NCI-H748 (cell line): ENCODE data around the gene TIGAR.

ENCODE experiments used
- DNase-seq: peaks from one replicate; lab custom pipeline; 2025; ENCODE audit not compliant: unreplicated experiment; lab: John Stamatoyannopoulos, UW

TIGAR gene

DNA sequence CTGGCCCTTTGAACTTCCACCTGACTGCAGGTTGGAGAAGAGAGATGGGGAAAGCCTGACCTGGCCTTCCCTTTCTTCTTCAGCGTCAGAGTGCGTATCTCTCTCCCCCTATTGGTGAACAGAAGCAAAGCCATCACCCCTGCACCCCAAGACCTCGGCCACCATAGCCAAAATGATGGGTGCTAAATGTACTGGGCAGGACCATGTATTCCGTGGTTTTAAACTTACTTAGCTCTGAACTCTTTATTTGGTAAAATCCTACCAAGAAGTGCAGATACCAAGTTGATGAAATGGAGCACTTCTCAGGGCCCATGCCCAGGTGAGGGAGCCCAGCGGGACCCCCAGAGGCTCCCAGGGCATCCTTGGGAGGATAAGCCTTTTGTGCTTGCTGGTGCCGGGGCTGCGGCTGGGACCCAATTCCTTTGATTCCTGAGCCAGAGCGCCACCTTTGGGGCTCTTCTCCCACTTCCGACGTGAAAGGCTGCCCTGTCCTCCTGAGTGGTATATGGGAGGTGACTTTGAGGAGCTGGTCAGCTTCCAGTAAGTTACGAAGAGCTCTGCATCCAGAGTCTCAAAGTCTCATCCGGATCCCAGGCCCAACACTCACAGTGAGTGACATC is 38.0 kb upstream of the TIGAR start:
- no peak for DNase-seq

DNA sequence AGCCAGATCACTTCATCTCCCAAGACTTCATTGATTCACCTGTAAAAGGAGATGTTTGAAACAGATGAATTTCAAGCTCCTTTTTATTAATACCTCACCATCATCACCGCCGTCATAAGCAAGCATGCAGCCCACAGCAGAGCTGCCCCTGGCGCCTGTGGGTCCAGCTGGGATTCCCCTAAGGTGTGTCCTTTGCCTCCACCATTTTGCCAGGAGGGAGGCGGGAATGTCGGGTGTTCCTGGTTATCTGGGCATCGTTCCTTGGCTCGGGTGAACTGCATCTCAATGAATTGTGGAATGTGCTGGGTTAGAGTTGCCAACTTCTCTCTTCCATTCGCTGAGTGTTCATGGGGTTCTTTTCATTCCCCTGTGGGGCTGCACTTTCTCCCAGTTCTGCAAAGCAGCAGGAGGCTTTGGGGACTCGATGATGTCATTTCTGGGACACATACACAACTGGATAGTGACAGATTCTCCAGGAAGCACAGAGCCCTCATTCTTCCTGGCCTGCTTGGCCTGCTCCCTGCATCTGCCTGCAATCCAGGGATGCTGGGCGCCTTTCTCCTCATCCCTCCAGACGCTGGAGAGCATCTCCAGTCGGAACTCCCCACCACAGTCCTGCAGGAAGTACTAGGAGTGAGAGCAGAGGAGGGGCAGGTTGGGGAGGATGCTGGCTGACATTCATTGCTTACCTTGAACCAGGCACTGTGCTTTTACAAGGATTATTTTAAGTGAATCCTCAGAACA is 37.3 kb upstream of the TIGAR start:
- DNase-seq: no peak

DNA sequence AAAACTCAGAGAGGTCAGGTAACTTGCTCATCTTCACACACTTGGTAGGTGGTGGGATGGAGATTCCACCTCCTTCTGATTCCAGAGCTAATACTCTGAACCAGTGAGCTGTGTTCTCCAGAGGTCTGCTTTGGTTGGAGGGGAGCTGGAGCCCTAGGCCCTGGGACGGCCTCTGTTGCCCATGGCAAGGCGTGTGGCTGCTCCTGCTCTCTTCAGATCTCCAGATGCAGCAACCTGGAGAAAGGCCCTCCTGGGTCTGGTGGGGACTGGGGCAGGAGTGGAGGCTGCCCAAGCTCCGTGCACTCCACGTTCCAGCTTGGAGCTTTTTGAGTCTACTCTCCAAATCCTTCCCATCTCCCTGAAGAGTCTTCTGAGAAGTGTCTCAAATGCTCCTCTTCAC is 36.7 kb upstream of the TIGAR start:
- DNase-seq: no peak

DNA sequence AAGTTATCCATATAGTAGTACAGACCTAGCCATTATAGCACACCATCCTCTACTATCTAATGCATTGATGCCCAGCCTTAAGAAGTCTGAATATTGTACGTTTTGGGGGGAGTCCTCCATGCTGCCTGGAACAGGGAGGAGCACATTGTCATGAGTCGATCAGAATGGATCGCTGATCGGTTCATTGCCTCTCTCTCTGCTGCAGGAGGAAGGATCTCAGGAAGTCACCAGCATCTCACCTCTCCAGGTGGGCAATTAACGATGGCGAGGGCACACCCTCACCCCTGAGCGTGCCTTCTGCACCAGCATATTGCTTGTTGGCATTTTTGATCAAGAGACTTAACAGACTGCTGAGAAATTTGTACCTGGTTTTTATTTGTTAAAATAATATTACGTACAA is 35.9 kb upstream of the TIGAR start:
- no peak for DNase-seq

DNA sequence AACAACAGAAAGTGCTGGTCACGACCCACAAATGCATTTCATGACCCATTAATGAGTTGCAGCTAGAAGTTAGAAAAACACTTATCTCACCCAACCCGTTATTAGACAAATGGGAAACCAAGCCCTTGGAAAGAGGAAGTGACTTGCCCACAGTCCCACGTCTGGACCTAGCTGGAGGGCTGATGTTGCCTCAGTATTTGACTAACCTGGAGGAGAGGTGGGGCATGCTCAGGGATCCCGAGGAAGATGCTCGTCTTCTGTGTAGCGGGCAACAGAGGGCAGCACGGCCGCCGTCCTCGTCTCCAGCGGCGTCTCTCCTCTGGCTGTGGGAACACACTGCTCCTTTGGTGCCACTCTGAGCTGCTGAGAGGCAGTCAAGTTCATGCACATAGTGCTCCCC is 34.8 kb upstream of the TIGAR start:
- DNase-seq: no peak

DNA sequence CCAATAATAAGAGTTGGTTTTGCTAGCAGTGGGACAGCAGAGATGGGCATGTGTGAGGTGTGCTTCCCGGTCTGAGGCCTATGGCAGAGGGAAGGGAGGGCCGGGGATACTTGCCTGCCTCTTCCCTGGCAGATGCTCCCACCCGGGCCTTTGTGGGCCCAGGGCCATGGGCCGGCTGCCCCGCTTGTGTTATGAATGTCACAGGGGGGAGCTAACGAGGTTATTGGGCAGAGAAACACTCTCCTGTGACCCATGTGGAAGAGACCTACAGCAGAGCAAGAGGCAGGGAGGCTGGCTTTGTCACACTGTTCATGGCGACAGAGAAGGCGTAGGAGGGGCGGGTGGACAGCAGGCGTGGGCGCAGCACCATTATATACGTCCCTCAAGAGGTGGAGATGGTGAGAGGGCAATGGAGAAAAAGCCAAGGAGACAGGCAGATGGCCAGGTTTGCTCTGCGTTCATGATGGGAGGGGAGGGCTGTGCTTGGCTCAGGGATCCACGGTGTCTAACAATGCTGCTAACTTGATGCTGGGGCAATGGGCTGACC is 34.2 kb upstream of the TIGAR start:
- DNase-seq: no peak

DNA sequence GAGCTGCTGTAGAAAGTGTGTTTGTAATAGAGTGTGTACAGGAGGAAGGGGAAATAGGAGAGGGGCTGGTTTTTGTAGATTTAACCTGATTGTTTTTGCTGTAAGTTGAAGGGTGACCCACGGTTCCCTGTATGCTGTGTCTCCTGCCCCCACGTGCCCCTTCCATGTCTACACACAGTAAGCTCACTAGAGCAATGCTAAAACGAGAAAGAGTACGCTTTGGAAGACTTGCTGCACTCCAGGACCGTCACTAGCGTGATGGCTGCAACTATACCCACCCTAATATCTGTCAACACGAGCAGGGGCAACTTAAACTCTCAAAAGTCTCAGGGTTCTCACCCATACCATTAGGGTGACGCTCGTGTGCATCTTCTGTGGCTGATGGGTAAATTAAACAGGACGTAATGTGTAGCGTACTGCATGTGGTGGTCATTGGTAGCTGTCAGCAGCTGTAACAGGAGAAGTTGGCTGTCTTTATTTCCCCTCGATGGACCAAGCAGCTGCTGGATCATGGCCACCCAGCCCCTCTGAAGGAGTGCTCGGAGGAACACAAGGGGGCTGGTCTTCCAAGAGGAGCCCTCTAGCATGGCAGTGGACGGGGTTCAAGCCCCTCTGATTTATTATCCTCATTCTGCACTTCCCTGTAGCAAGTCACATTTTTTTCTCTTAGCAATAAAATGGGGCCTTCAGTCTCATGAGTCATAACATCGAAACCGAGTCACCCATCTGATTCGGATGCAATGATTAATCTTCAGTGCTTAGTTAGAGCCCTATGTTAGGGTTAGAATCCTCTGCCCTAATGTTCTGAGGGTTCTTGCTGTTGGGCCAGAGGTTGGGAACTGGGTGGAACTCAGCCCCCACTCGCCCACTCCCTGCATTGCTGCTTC is 33.4 kb upstream of the TIGAR start:
- DNase-seq: no peak

DNA sequence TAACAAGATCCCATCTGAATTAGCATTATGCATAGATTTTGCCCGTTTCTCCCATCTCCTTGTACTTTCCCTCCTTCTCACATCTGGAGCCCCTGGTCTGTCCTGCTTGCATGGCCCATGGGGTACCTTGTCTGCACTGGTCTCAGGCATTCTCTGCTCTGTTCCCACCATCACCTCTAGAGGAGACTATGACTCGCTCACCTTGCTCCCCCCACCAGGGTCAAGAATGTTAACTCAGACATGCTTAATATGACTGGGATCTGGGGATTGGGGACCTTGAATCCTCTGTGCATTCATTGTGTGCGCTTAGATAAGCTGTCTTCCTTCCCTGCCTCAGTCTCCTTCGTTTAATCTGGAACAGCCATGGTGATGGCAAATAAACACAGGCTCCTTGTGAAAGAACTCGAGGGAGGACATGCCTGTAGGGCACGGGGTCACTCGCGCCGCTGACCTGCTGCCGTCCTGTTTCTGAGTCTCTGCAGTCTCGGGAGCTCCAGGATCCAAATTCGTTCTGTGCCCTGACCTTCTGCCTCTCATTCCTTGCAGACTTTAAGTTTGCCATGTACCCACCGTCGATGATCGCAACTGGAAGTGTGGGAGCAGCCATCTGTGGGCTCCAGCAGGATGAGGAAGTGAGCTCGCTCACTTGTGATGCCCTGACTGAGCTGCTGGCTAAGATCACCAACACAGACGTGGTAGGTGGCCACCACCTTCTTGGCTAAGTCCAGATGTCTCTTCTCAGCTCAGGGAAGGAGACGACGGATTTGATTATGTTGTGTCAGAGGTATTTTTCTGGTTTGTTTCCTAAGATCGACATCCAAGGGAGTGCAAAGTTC is 32.5 kb upstream of the TIGAR start:
- DNase-seq: no peak

DNA sequence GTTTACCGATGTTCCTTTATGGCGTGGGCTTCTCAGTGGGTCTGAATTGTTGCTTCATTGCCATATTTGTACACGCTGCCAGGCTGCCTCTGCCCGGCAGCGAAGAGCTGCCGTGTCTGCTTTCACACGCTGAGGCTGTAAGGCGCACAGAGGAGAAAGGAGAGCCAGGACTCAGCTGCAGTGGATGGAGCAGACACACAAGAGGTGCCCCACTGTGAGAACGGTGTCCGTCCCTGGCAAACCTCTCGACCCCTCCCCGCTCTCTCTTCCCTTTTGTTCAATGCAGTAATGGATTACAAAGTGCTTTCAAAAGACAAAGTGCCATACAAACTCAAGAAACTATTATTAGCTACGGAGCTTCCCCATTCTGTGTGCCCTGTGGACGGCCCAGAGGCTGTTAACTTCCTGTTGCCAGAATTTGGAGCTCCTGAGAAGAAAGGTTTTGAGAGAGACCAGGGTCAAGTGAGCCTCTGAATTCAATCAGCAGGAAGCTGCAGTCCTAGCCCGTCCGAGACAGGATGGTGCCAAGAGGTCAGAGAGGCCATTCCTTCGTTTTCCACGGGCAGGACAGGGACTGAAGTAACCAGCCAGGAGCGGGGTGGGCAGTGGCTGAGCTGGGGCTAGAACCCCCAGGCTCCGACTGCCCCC is 31.7 kb upstream of the TIGAR start:
- no peak for DNase-seq

DNA sequence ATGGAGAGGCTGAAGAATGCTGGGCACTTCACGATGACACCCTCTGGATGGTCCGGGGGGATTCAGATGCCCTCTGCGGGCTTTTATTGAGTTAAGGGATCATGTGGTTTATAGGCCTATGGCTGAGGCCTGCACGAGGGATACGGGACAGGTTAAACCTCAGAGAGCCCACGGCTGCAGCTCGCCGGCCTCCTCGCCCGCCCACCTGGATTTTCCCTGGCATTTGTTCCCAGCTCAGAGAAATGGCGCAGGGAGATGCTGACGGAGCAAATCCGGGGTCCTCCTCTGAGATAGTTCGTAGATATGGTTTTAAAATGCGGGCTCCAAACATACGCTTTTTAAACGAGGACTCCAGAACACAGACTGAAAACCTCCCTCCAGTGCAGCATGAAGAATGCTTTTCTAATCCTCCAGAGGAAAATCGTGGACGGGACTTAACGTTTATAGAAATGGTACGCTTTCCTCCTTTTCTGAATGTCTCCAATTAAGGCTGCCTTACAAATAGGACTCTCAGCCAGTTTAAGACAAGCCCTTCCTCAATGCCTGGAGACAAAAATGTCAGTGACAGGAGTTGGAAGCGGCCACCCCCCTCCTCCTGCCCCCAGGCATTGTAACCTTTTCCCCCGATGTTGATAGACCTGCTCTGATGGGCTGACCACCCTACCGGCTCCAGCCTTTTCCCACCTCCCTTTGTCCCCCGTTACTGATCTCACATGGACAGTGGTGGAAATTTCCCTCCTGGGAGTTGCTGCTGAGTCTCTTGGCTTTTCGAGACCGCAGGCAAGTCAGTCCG is 30.8 kb upstream of the TIGAR start:
- DNase-seq: no peak

DNA sequence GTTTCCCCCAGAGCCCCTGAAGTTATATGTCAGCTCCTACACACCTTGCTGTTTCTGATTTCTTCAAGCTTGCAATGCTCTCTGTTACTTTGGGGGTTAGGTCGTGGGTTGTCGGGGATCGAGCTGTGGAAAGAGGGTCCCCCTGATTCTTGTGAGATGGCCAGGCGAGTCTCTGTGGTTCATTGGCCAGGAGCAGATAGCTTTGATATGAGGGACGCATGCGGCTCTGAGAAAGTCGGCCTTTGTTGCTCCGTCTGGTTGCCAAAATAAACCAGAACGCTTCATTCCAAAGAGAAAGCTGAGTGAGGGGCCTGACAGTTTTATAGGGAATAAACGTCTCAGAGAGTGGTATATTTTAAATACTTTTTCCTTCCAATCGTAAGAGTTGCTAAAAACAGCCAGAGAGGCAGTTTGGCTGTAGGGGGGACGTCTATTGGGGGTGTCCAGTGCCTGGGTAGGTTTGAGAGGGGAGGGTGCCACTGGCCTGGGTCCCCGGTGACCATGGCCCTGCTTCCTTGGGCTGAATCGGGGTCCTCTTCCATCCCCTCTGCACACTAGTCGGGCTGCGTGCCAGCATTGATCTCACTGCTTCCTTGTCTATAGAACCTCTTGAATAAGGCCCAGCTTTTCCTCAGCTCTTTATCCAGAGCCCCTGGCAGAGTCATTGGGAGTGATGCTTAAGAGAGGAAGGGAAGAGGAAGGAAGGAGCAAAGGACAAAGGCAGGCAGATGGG is 28.5 kb upstream of the TIGAR start:
- DNase-seq: no peak

DNA sequence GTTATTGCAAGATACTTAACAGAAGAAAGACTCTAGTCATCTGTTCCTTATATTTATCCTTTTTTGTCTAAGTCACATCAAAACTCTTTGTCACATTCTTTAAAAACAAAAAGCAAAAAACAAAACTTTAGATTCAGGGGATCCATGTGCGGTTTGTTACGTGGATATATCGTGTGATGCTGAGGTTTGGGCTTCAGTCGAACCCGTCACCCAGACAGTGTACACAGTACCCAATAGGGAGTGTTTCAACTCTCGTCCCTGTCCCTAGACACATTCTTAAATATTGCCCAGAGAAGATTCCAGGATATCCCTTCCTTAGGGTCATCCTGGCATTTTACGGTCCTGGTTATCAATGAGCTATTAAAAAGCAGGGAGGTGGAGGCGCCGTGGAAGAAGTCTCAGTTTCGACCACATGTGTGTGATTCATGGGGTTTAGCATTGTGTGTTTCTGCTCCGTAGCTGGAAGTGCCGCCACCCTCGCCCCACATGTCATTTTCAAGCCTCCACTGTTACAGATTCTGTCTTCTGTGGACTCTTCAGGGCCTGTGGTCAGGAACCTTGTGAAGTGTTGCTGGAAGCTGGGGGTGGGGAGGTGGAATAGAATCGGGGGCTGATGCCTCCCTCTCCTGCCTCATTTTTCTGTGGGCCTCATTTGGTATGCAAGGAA is 27.6 kb upstream of the TIGAR start:
- no peak for DNase-seq

DNA sequence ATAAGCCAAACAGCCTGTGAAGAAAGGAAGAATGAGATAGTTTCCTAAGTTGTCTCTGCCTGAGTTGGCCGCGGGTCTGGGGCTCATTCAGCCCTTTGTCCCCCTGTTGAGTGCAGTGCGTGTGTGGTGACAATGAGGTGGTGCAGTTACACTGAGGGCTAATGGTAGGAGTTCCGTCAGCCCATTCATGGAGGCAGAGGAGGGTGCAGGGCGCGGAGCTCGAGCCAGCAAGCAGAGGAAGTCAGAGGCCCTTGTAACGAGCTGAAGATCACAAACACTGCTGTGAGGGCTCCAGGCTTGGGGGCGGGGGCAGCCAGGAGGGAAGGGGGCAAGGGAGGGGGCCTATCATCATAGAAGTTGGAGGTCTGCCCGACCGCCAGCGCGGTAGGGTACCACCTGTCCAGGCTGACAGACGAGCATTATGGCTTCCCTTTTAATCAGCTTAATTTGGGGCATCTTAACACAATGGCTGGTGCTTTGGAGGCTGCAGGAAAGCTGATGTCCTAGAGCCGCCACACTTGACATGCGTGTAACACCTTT is 27.0 kb upstream of the TIGAR start:
- no peak for DNase-seq

DNA sequence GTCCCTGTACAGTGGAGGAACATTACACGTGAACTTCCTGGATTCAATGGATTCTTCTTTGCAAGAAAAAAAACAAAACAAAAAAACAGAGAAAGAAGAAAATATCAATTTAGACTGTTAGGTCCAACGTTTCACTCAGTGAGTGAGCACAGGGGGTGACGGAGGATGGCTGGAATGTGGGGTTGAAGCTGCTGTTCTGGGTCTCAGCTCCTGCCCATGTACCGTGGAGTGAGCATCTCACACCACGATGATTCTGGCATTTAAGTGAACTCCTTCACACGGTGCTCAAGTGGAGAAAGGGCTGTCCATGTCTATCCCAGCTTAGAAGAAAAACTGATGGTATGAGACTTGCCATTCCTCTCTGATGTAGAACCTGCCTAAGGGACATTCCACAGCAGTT is 24.3 kb upstream of the TIGAR start:
- DNase-seq: no peak

DNA sequence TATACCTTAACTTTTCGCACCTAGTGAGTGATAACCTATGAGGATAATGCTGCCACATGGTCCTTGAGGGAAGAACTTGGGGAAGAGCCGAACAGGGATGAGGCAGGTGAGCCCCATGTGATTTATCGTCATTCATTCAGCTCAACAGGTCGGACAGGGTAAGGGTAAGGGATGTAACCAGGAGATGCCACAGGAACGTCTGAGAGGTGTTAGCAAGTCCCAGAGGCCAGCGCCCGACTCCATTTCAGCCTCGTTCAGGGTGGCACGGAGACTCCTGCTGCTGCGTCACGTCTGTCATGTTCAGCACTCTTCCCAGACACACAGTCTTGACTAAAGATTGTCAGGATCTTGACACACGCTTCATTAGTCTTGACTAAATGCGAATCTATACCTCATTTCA is 23.4 kb upstream of the TIGAR start:
- no peak for DNase-seq

DNA sequence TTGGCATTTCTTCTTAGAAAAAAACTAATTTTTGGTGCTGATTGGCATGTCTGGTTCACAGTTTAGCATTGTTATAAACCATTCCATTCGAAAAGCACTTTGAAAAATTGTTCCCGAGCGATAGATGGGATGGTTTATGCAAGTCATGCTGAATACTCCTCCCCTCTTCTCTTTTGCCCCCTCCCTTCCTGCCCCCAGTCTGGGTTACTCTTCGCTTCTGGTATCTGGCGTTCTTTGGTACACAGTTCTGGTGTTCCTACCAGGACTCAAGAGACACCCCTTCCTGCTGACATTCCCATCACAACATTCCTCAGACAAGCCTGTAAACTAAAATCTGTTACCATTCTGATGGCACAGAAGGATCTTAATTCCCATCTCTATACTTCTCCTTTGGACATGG is 20.1 kb upstream of the TIGAR start:
- DNase-seq: no peak

DNA sequence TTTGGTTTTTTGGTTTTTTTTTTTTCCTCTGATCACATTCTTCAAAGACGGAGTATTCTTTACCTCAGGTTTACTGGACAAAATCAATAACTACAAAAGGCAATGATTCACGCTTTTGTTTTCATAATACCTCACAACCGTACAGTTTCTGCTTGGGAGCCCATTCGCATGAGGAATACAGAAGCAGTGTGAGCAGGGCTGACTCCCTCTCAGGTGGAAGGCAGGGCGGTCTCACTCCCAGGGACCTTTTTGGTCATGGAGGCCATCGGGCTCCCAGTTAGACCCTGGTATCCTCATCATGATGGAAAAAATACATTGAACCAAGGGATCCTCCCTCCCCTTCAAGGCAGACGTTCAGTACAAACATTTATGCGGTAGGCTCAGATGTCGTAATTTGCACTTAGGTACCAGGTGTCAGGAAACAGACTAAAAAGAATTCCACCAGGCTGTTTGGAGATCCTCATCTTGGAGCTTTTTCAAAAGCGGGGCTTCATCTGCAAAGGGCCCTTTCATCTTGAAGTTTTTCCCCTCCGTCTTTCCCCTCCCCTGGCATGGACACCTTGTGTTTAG is 19.0 kb upstream of the TIGAR start:
- DNase-seq: no peak

DNA sequence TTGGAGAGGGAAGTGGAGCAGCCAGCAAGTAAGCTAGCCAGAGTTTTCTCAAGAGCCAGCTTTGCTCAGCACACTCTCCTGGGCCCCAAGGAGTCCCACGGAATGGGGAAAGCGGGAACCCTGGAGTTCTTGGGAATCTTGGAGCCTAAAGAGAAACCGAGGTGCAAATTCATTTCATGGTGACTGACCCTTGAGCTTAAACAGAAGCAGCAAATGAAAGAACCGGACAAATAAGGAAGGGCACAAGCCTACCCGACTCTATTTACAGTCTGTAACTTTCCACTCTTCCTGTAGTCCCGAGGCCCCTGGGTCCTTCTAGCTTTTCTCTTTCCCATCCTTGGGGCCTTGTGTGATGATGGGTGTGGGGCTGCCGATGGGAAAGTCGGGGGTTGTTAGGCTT is 18.1 kb upstream of the TIGAR start:
- DNase-seq: no peak
